H9 (cell line): Measurements from ENCODE around the gene MLC1. TPM values are rescaled to one million over a fixed set of nuclear protein-coding genes. Genes with fewer than 3 reads are reported as not detected.

Source experiments
- DNase-seq: peaks from one replicate; pipeline ENCODE4 v3.0.0-alpha.2; 2017
- H2AFZ ChIP-seq: one replicate; pipeline ENCODE4 v1.6.1; 2013; ENCODE audit warnings: mild to moderate bottlenecking, low read length, control low read depth, moderate library complexity
- H2AK5ac ChIP-seq: 2 replicates; pipeline ENCODE4 v1.6.1; 2013; ENCODE audit warnings: low read length, control low read depth, mixed read lengths; ENCODE audit not compliant: insufficient read length
- H2BK120ac ChIP-seq: one replicate; pipeline ENCODE4 v1.6.1; 2013; ENCODE audit warnings: low read depth, mild to moderate bottlenecking, low read length, control low read depth, inconsistent platforms; ENCODE audit not compliant: poor library complexity, severe bottlenecking
- H2BK12ac ChIP-seq: 2 replicates; pipeline ENCODE4 v1.6.1; 2013; ENCODE audit warnings: low read length, control low read depth, mixed read lengths, low read depth; ENCODE audit not compliant: insufficient read length
- H2BK15ac ChIP-seq: 2 replicates; pipeline ENCODE4 v1.6.1; 2013; ENCODE audit warnings: low read depth, low read length, control low read depth
- H2BK20ac ChIP-seq: one replicate; pipeline ENCODE4 v1.6.1; 2013; ENCODE audit warnings: low read depth, mild to moderate bottlenecking, low read length, control low read depth, inconsistent platforms; ENCODE audit not compliant: poor library complexity, severe bottlenecking
- H2BK5ac ChIP-seq: 2 replicates; pipeline ENCODE4 v1.6.1; 2013; ENCODE audit warnings: low read length, control low read depth, mixed read lengths; ENCODE audit not compliant: insufficient read length
- H3K14ac ChIP-seq: 2 replicates; pipeline ENCODE4 v1.6.1; 2013; ENCODE audit warnings: low read length, control low read depth; ENCODE audit not compliant: insufficient read depth
- H3K18ac ChIP-seq: 2 replicates; pipeline ENCODE4 v1.6.1; 2013; ENCODE audit warnings: low read depth, mild to moderate bottlenecking, mixed read lengths, low read length, control low read depth; ENCODE audit not compliant: insufficient read length
- H3K23ac ChIP-seq: 2 replicates; pipeline ENCODE4 v1.6.1; 2013; ENCODE audit warnings: low read length, control low read depth, mixed read lengths, low read depth; ENCODE audit not compliant: insufficient read length
- H3K23me2 ChIP-seq: 2 replicates; pipeline ENCODE4 v1.6.1; 2013; ENCODE audit warnings: low read depth, mild to moderate bottlenecking, mixed read lengths, low read length, control low read depth; ENCODE audit not compliant: insufficient read length, poor library complexity, severe bottlenecking
- H3K27ac ChIP-seq: 2 replicates; pipeline ENCODE4 v1.5.1; 2013; ENCODE audit warnings: low read length, control low read depth, mixed read lengths, low read depth; ENCODE audit not compliant: insufficient read length
- H3K27me3 ChIP-seq: 2 replicates; pipeline ENCODE4 v1.6.1; 2013; ENCODE audit warnings: low read length, control low read depth, inconsistent platforms; ENCODE audit not compliant: insufficient read depth
- H3K4ac ChIP-seq: 2 replicates; pipeline ENCODE4 v1.6.1; 2013; ENCODE audit warnings: low read depth, mild to moderate bottlenecking, control low read depth, inconsistent platforms, low read length, moderate library complexity
- H3K4me1 ChIP-seq: 2 replicates; pipeline ENCODE4 v1.6.1; 2013; ENCODE audit warnings: low read length, control low read depth, inconsistent platforms; ENCODE audit not compliant: insufficient read depth
- H3K4me2 ChIP-seq: 2 replicates; pipeline ENCODE4 v1.6.1; 2013; ENCODE audit warnings: low read length, control low read depth, mixed read lengths; ENCODE audit not compliant: insufficient read length, insufficient read depth
- H3K56ac ChIP-seq: 2 replicates; pipeline ENCODE4 v1.6.1; 2013; ENCODE audit warnings: low read depth, mild to moderate bottlenecking, mixed read lengths, low read length, control low read depth; ENCODE audit not compliant: insufficient read length
- H3K79me1 ChIP-seq: 2 replicates; pipeline ENCODE4 v1.6.1; 2013; ENCODE audit warnings: low read depth, mild to moderate bottlenecking, moderate library complexity, low read length, control low read depth, inconsistent platforms; ENCODE audit not compliant: insufficient read depth, poor library complexity, severe bottlenecking
- H3K79me2 ChIP-seq: 2 replicates; pipeline ENCODE4 v1.6.1; 2013; ENCODE audit warnings: low read length, control low read depth, inconsistent platforms; ENCODE audit not compliant: insufficient read depth
- H3K9ac ChIP-seq: 2 replicates; pipeline ENCODE4 v1.6.1; 2013; ENCODE audit warnings: low read length, control low read depth, mixed read lengths; ENCODE audit not compliant: insufficient read length; ENCODE audit errors: extremely low read depth
- H3K9me3 ChIP-seq: one replicate; pipeline ENCODE4 v1.6.1; 2013; ENCODE audit warnings: low read depth, low read length, inconsistent platforms; ENCODE audit not compliant: control insufficient read depth
- H3T11ph ChIP-seq: one replicate; pipeline ENCODE4 v1.6.1; 2013; ENCODE audit warnings: mild to moderate bottlenecking, low read length, control low read depth, inconsistent platforms
- H4K20me1 ChIP-seq: one replicate; pipeline ENCODE4 v1.6.1; 2013; ENCODE audit not compliant: control insufficient read depth, insufficient read length, insufficient read depth
- H4K5ac ChIP-seq: 2 replicates; pipeline ENCODE4 v1.6.1; 2013; ENCODE audit warnings: low read depth, mild to moderate bottlenecking, mixed read lengths, low read length, control low read depth; ENCODE audit not compliant: insufficient read length
- H4K8ac ChIP-seq: replicated peaks from 2 replicates; pipeline ENCODE4 v1.6.1; 2013; ENCODE audit warnings: low read length, control low read depth, mixed read lengths, low read depth; ENCODE audit not compliant: insufficient read length
- H4K91ac ChIP-seq: 2 replicates; pipeline ENCODE4 v1.6.1; 2013; ENCODE audit warnings: low read depth, mild to moderate bottlenecking, moderate library complexity, mixed read lengths, low read length, control low read depth; ENCODE audit not compliant: insufficient read length
- H3K27ac Mint-ChIP-seq, 3 experiments: 2 replicates in 2 of 3; 3 replicates in 1 of 3; pipeline ENCODE4 v1.8.0; 2020 to 2021; ENCODE audit warnings: mixed read lengths in 3 of 3, mild to moderate bottlenecking in 1 of 3, moderate library complexity in 1 of 3
- H3K27me3 Mint-ChIP-seq: 2 replicates; pipeline ENCODE4 v1.8.0; 2021; ENCODE audit warnings: low read depth, mild to moderate bottlenecking, moderate library complexity, mixed read lengths
- H3K36me3 Mint-ChIP-seq, 3 experiments: 2 replicates in 2 of 3; 3 replicates in 1 of 3; pipeline ENCODE4 v1.8.0; 2020 to 2021; ENCODE audit warnings: low read depth in 3 of 3, mixed read lengths in 3 of 3; ENCODE audit not compliant: insufficient read depth in 1 of 3
- H3K4me1 Mint-ChIP-seq, 2 experiments: 2 replicates each; pipeline ENCODE4 v1.8.0; 2020; ENCODE audit warnings: mixed read lengths in 2 of 2
- H3K4me3 Mint-ChIP-seq, 2 experiments: 2 replicates in 1 of 2; 3 replicates in 1 of 2; pipeline ENCODE4 v1.8.0; 2020 to 2021; ENCODE audit warnings: mild to moderate bottlenecking in 2 of 2, mixed read lengths in 2 of 2, moderate library complexity in 1 of 2
- H3K9me3 Mint-ChIP-seq, 2 experiments: 2 replicates in 1 of 2; 3 replicates in 1 of 2; pipeline ENCODE4 v1.8.0; 2020; ENCODE audit warnings: mild to moderate bottlenecking in 2 of 2, mixed read lengths in 2 of 2, moderate library complexity in 1 of 2
- CTCF ChIP-seq: fragments of 200-600 bp; sonication (generic); conservative IDR thresholded peaks from 3 replicates; pipeline ENCODE4 v1.8.0; 2021; ENCODE audit warnings: antibody characterized with exemption, mild to moderate bottlenecking
- WGBS: extraction: QIAGEN DNeasy Blood & Tissue Kit; methylation state at CpG from one replicate; pipeline ENCODE4 v1.1.7; 2013; ENCODE audit warnings: missing lambda C conversion rate, low lambda C conversion rate, mixed read lengths; ENCODE audit not compliant: insufficient read length; ENCODE audit errors: extremely low coverage; 5-methylcytosine and 5-hydroxymethylcytosine counted together
- total RNA-seq: library from RNA; stranded (reverse); gene quantifications from 2 replicates; pipeline ENCODE4 v1.2.1, GENCODE V29; 2021

The MLC1 gene
- total RNA-seq, 1 experiment from 2014 or later, result not detected

- Mint-ChIP-seq H3K4me1 (no peaks in the 10 kb centered on the region), H3K9me3 (peaks cover 0 to under 1% of the 10 kb centered on the region in 2 experiments; a peak in 2 of 5 replicates), H3K4me3 (no peak overlapping the region), H3K27ac (no peak overlapping the region), H3K36me3 (no peaks in the 10 kb centered on the region), H3K27me3 (peaks cover 12% of the 10 kb centered on the region)
- no peaks in the 10 kb centered on the region for H3K79me1 ChIP-seq
- no peak overlapping the region for H4K8ac ChIP-seq
- H2AFZ ChIP-seq, result no peak overlapping the region
- H2AK5ac ChIP-seq, result no peak overlapping the region
- no peak overlapping the region for H2BK12ac ChIP-seq
- H3K27me3 ChIP-seq, result no peaks in the 10 kb centered on the region
- no peak overlapping the region for H3K56ac ChIP-seq
- no peak overlapping the region for H2BK5ac ChIP-seq
- H3K18ac ChIP-seq, result no peak overlapping the region
- no peak overlapping the region for H3K9ac ChIP-seq
- H4K91ac ChIP-seq, result no peak overlapping the region
- H3K4me2 ChIP-seq, result no peak overlapping the region
- H3K27ac ChIP-seq, result no peak overlapping the region
- no peaks in the 10 kb centered on the region for H3K79me2 ChIP-seq
- H3K23me2 ChIP-seq, result no peaks in the 10 kb centered on the region
- H3K14ac ChIP-seq, result no peak overlapping the region
- TF ChIP-seq CTCF, result no peak
- H2BK20ac ChIP-seq, result no peak overlapping the region
- no peak overlapping the region for H3K4ac ChIP-seq
- no peak overlapping the region for H3K23ac ChIP-seq
- H2BK15ac ChIP-seq, result no peak overlapping the region
- no peak for DNase-seq
- no peak overlapping the region for H2BK120ac ChIP-seq
- WGBS, result no CpG with 5 or more reads among the region's 12 CpGs
- H3K4me1 ChIP-seq, result no peaks in the 10 kb centered on the region
- no peaks in the 10 kb centered on the region for H3K9me3 ChIP-seq
- H3T11ph ChIP-seq, result no peak overlapping the region
- no peak overlapping the region for H4K5ac ChIP-seq
- H4K20me1 ChIP-seq, result no peaks in the 10 kb centered on the region
These were observed 37.0 kb downstream of the MLC1 start for GRCh38 chr22:50048061-50048765.
